GM21619 (cell line): ENCODE results near the gene DPT.
A peak's percentile ranks its signal among the peaks of the same experiment; 100 is the strongest.

Experiments
- ATAC-seq: cut with Tn5 transposase; IDR thresholded peaks from one replicate; pipeline ENCODE4 v1.9.1; 2021; ENCODE audit not compliant: unreplicated experiment

Gene DPT

DNA sequence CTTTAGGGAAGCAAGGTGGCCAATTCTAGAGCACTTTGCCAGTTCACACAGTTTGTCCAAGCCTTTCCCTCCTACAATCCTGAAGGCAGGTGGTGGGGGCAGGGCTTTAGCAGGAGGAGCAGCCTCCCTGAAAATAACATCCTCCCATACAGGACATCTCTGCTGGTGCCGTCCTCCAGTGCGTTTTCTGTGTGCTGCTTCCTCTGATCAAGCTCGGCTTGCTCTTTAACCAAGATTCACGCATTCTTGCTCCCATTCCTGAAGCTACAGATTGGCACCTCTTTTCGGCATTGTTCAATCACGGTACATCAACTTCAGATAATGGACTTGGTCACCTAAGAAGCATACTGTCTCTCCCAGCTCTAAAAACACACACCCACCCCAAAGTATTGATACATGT, 7.5 kb upstream of the DPT start:
- no peak for ATAC-seq

DNA sequence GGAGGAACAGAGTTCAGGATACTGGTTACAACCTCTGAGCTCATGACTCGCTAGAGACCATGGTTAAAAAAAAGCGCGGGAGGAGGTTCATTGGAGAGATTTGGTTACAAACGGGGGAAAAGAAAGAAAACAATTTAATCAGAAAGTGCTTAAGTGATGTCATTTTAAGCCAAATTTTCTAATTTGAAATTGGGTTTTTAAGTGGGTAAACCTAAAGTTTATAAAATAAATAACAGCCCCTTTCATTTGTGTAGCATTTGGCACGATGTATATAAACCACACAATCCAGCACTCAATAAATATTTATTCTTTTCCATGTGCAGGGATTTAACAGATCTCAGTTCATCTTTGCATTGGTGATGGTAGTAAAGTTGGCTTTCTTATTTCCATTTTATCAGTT, 7.0 kb upstream of the DPT start:
- no peak for ATAC-seq

GRCh38 chr1:168734946-168735345, 5.9 kb upstream of the DPT start:
- ATAC-seq = no peak

DNA sequence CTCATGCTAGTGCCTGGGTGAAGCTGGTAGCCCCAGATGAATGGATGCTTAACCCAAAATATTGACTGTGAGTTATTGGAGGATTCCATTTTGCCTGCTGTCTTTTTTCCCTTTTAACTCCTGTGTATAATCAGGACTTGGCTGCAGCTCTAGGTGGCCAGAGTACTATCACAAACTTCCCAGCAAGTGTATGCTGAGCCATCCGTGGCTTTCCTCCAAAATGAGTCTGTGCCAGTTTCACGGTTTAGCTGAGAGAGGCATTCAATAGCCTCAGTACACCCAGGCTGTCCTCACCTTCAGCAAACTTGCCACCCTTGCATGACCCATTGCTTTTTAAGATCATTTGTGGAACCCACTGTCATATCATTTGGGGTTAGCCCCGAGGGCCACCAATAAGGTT, 5.3 kb upstream of the DPT start:
- no peak for ATAC-seq

DNA sequence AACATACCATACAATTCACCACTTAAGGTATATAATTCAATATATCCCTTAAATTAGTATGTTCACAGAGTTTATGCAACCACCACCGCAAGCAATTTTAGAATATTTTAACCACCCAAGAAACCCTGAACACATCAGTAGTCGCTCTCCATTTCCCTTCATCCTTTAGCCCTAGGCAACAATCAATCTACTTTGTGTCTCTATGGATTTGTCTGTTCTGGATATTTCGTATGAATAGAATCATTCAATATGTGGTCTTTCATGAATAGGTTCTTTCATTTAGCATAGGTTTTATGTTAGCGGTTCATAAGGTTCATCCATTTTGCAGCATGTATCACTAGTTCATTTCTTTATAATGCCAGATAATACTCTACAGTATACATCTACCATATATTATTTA, 4.2 kb upstream of the DPT start:
- ATAC-seq = no peak

DNA sequence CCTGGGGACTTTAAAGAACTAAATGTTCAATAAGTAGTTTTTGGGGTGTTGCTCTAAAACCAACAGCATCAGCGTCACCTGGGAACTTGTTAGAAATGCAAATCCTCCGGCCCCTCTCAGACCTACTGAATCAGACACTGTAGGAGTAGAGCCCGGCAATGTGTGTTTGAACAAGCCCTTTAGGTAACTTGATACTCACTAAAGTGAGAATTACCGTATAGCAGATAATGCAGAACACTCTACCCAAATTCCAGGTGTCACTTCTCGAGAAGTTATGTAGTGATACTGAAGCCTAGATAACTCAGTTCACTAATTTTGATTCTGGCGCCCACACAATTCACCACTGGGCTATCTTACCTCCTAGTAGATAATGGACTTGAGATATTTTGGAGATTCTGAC, 3.7 kb upstream of the DPT start:
- ATAC-seq = no peak

DNA sequence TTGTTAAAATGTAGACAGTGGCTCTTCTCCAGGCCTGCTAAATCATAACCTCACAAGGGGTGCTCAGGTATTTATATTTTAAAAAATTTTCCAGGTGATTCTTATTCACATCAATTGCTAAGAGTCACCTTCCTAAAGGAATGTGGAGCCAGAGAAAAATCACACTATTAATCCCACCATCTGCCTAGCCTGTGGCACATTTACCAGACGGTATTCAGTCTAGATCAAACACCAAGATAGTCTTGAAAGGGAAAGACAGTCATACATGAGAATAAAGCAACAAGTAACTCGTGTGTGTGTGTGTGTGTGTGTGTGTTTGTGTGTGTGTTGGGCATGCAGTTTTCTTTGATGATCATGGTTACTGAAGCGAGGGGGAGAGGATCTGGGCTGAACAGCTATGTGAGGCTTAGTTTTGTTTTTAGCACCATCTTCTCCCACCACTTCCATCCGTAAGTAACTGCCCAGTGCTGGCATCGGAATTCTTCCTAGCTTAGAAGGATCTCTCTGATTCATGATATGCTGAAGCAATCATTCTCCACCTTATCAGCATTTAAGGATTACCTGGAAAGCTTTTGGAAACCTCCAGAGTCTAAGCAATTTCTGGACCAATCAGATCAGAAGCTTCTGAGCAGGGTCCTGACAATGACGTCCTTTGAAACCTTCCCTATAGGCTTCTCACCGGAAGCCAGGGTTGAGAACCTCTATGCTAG, 2.4 kb upstream of the DPT start:
- ATAC-seq = no peak

- ATAC-seq = no peak
Observed at GRCh38 chr1:168729405-168729802, 398 bp upstream of the DPT start.

- no peak for ATAC-seq
Observed at GRCh38 chr1:168726719-168727118, 2.3 kb downstream of the DPT start.

DNA sequence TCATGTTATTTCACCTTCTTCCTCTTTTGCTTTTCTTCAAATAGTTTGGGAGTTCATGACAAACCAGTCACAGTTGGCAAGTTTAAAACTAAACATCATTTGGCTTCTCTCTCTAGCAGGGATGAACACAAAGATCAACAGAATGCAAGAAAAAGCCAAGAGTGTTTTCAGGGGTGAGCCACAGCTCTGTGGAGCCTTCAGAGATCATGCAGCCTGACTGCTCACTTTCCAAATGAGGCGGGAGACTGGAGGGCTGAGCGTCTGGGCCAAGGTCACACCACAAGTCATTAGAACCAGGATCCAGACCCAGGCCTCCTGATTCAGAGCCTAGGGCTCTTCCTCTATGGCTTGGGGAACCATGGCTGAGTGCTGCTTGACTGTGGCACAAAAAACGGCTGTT, 2.7 kb downstream of the DPT start:
- ATAC-seq = no peak

DNA sequence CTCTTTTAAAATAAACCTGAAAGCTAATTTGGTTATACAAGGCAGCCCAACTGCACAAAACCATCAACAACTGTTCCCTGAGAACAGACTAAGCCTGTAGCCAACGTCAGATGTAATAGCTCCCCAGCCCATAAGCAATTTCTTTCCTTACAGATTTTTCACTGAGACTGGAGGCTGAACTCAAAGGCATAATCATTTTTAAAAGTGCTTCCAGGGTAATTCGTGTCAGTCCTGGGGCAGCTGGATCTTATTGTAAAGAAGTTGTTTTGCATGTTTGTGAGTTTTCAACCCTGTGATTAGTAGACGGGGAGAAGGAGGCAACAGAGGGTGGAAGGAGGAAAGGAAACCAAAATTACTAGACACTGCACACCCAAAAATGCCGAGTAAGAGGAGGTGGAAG, 3.2 kb downstream of the DPT start:
- ATAC-seq = no peak

DNA sequence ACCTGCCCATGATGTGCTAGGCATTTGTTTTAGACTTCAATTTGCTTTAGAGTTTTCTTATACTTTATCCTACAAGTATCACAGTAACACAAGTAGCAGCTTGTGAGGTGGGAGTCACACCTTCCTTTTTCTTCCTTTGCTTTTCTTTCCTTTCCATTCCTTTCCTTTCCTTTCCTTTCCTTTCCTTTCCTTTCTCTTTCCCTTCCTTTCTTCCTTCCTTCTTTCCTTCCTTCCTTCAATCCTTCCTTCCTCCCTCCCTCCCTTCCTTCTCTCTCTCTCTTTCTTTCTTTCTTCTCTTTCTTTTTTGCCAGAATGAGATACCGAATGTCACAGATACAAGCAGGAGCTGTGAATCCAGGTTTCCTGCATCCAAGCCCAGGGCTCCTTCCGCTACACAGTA, 3.9 kb downstream of the DPT start:
- ATAC-seq = no peak

DNA sequence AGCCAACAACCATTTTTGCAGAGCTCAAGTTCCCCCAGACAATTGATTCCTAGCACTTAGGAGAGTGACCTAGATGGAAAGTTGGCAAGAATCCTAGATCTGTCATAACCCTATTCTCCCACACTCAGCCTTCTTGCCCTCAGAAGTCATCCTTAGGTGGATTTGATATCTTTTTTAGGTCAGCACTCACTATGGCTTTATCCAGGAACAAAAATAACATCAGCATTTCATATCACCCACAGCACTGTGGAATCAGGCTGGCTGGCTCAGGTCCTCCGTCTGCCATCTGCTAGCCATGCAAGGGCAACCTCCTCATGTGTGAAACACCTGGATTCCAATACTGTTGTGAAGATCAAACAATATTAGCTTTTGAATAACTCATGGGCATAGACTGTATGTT, 6.0 kb downstream of the DPT start:
- ATAC-seq = no peak

- no peak for ATAC-seq
Observed at GRCh38 chr1:168720839-168721238, 8.2 kb downstream of the DPT start.

DNA sequence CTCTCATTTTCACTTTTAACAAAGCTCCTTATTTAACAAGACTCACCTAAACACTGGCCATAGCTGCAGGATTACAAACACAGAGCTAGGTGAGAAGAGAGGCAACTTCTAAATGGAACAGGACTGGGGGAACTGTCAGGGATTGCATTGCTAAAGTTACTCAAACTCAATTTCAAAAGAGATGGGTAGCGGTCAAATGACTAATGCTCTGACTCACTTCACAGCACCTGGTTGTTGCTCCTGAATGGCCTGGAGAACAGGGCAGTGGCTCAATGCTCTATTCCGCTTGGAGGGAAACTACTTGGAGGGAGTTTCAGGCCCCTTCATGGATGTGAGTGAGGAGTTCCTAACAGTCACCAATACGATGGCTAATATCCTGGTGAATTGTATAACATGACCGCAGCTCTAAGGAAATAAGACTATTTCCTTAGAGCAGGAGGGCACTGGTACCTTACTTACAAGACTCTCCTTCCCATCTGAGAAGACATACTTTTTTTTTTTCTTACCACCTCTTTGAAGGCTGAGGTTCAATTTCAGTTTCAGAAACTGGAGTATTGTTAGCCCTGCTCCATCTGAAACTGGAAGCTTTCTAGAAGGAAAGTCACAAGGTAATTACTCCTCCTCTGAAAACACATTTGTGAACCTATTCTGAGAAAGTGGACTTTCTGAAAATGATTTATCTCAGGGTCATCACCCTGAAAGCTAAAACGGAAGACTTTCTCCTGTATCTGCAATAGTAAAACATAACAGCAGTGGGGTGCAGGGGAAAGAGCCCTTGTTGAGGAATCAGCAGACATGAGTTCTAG, 9.5 kb downstream of the DPT start:
- ATAC-seq = peak; percentile 84

DNA sequence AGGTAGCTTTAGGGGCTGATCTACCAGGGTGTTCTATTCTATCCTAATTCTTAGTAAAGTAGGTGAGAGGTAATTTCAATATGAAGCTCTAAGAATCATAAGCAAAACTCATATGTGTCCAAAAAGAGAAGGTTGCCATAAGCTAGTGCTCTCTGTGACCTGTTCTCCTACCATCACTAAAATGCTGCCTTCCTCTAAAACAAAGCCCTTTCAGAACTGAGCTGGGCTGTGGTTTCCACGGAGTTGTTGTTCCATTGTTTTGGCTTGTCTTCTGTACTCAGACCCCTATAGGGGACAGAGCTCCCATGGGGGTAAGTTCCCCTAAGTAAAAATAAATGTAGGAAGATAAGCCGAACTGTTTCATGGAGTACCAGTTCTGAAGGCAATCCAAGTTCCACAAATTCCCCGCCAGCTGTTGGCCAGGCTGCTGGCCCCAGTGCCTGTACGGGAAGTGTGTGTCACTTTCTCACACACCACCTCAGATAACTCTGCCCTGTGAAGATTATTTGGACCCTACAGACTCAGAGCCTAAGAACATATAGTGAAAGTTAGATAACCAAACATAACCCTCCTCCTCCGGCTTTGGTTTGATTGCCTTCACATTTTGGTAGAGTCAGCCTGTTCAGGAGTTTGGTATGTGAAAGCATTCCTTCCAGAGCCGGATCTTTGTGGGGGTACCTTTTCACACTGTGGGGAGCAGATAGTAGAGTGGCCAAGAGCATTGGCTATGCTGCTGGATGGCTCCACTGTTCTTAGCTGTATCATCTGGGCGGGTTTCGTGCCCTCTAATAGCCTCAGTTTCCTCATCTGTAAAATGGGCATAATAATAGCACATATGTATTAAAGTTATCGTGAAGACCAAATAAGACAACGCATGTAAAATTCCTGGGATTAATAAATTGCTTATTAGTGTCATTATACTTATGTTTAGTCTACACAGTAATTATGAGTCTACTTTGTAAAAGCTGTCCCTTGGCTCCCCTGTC, 10.8 kb downstream of the DPT start:
- no peak for ATAC-seq

- ATAC-seq = no peak
Observed at GRCh38 chr1:168714012-168714411, 15.0 kb downstream of the DPT start.

DNA sequence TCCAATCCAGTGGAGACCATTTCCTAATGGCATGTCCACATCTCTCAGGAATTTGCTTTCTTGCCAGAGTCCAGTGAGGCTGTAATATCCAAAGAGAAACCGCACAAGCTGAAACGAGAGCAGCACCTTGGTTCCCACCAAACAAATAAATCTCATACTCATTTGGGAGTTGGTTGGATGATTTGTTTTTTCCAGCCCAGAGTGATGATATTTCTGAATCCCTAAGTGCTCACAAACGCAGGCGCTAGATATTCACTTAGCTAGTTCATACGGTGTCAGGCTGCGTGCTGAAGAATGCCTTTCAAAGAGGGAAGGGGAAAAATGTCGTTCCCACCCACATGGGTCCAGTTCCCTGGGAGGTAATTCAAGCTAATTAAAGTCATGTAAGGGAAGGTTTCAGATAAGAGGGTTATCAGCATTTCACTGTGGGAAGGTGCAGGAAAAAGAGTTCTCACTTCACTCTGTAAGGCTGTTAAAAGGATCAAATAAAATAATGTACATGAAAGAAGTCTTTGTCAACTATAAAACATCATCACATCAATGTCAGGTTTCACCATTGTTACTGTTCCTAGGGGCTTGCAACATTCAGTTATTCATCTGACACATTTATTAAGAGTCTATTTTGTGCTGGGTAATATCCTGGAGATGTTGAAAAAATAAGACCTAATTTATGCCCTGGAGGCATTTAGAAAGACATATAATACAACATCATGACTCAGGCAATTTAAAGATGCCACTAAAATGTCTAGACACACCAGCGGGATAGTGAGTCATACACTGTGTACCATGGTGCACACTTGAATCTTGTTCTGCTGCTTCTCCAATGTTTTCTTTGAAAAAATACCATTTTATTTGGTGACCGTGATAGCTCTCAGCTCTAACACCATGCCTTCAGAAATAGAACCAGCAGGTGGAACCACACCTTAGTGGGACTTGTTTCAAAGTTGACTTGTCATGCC, 19.3 kb downstream of the DPT start:
- no peak for ATAC-seq

GRCh38 chr1:168708698-168709404, 20.2 kb downstream of the DPT start:
- ATAC-seq = no peak
